Activated gamma-delta T cell treated with anti-CD3 and anti-CD28 coated beads, Interleukin-2, amount 50 U/mL, for 16 hours (primary cell): Measurements from ENCODE around the gene LHX6.

Source experiments
- DNase-seq: peaks from one replicate; pipeline ENCODE4 v3.0.0-alpha.2; 2020; ENCODE audit warnings: low read depth

LHX6 gene

DNA sequence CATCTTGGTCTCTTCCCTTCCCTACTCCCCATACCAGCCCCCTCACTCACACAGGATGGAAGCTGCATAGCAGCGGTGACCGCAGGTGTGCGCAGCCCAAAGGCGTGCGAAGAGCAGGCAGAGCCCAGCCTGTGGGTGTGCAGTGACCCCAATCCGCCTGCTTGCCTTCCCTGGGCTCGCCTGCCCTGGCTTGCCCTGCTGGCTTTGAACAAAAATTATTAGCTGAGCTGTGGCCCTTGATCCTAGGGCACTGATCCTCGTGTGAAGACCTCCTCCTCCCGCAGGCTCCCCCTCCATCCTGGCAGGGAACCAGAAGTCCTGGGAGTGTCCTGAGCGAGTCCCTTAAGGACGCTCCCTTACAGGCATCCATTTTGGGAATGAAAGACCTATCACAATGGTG is 37.2 kb downstream of the LHX6 start:
- DNase-seq: no peak

DNA sequence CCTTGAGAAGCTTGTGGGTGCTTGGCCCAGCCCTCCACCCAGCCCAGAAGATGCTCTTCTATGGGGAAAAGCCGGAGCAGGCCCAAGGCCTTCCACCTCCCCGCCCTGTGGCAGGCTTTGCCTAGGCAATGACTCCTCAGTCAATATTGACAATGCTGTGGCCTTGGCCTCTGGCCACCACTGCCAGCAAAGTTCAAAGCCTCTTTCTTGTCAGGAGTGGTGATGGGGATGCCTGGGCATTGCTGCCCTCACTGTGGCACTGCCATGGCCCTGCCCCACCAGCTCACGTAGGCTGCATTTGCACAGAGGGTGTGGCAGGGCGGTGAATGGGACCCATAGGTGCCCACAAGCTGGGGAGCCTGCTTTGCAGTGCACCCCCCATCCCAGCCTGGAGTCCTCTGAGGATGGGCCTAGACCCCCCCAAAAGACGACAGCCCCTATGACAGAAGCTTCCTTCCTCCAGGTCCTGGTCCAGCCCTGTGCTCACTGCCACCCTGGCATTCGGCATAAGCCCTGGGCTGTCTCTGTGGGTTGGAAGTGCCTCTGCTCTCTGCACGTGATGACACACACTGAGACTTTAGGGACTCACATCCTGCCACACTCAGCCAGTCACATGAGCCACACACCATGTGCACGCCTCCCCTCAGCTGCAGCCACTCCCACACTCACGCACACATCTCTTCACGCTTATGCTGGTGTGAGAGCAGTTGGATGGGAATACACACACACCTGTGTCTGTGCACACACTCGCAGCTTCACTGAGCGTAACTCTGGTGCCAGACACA is 38.0 kb downstream of the LHX6 start:
- DNase-seq: no peak

DNA sequence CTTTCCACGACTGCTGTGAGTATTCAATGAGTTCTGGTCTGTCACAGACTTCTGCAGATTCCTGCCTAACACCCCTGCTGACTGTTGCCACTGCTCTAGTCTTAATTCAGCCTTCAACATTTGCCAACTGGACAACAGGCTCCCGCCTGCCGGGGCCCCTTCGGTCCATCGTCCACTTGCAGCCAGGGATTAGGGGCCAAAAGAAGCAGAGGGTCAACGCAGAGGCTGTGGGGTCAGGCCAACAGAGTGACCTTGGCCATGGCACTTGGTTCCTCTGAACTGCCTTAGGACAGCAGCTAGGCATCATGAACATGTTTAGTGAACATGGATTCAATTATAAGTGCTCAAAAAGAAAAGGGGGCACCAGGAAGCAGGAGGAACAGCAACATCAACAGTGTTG is 40.4 kb downstream of the LHX6 start:
- DNase-seq: no peak

DNA sequence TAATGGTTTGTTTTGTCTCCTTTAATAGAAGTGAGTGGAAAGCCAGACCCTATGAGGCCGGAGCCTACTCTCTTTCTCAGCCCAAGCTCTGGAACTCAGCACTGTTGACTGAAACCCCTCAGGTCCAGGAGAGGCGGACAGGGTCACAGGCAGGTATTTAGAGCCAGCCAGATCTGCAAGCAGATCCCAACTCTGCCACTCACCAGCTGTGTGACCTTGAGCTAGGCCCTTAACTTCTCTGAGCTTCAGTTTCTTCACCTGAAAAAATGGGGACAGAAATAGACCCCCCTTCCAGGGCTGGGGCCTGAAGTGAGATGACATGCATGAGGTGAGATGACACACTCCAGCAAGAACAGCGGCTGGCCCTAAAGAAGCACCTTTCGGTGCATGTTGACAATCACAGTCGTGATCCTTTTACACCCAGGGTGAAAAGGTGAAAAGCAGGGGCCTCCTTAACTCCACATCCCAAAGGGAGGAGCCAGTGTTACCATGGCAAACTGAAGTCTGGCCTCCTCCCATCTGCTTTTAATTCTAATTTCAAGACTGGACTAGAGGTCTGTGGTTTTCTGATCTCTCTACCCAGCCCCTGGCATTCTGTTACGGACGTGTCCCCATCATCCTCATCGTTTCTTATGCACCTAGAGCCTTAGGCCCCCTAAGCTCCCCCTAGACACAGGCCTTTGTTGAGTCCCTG is 41.8 kb downstream of the LHX6 start:
- DNase-seq: no peak

DNA sequence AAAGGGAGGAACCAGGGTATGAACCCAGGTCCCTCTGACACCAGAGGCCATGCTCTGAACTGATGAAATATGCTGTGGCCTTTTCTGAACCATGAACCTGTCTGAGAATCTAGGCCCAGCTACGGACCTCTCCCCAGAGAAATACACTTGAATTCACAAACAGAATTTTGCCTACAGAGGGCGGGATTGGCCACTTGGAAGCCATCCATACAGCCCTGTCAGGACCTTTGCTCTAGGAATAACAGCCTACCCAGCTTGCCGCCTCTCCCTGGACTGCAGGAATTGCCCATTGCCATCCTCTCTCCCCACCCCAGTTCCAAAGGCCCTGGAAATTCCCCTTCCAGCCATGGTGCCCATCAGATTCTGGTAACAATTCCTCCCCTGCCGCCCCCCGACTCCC is 42.5 kb downstream of the LHX6 start:
- no peak for DNase-seq

DNA sequence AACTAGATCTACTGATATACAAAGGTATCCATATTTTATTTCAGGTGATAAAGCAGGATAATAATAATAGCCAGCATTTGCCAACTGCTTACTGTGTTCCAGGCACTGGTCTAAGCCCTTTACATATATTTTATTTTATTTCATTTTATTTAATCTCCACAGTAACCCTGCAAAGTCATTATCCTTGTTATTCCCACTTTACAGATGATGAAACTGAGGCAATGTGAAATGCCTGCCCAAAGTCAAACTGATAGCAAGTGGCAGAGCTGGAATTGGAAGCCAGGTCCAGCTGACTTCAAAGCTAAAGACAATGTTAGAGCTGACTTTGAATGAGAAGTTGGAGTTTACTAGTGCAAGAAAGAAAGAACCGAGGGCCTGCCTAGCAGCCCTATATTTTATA is 44.2 kb downstream of the LHX6 start:
- no peak for DNase-seq

DNA sequence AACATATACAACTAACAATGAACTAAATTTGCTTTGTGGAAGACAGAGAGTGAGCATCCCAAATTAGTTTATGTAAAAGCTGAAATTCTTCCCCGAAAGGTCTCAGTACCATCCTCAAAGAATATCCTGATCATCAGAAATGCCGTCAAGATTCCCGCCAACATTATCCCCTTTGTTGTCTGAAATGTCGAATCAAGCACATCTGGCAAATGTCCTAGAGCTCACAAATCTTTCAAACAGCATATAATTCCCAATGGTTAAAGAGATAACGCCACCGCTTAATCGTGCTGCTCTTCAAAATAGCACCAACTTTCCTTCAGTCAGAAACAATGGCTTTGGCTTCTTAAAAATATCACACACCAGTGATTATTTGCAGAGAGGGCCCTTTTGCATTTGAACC is 45.3 kb downstream of the LHX6 start:
- DNase-seq: no peak

DNA sequence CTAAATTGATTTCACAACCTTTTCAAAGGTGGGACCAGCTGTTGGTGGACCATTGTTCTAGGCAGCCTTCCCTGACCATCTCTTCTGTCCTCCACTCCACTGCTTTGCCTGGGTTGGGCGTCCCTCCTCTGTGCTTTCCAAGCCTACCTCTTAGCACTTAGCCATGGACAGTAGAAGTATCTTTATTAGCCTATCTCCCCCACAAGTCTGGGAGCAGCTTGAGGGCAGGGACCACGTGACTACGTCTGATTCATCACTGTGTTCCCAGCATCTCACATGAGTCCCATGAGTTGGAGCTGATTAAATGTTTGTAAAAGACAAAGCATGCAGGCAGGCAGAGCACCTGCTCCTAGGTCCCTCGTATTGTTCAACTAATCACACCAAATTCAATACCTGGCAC is 48.1 kb downstream of the LHX6 start:
- DNase-seq: no peak

DNA sequence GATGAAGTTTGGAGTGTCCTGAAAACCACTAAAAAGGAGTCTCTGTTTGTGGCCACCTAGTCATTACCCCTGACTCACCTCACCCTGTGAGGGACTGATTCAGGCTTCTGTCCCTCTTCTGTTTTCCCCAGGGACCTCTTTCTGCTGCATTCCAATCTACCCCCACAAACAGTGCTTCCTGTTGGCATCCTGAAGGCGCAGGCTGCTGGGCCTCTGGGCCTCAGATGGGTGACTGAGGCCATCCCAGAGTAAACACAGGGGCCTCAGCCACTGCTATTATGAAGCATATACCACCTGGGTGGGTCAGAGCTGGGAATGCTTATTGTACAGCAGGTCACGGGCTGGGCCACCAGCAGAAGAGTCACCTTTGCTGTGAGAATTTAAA is 49.1 kb downstream of the LHX6 start:
- no peak for DNase-seq

DNA sequence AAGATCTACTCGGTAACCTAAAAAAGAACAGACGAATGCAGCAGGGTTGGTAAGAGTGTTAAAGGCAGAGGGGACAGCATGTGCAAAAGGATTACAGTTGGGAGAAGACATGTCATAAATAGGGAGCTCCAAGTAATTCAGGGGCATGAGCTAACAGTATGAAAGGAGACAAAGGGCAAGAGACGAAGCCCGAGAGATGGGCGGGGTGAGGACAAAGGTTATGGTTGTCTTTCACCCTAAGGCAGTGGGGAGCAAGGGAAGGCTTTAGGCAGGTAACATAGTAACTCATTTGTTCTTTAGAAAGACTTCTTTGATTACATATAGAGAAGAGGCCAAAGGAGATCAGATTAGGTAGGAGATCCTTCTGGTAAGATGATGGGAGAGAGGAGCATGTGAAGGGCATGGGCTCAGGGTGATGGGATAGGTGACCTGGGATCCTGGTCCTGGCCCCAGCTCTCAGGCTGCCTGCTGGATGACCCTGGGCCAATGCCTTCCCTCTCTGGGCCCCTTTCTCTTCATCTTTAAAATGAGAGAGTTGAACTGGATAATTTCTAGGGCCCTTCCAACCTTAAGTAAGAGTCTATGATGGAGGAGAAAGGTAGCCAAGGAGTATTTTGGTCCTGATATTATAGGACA is 49.6 kb downstream of the LHX6 start:
- DNase-seq: no peak

DNA sequence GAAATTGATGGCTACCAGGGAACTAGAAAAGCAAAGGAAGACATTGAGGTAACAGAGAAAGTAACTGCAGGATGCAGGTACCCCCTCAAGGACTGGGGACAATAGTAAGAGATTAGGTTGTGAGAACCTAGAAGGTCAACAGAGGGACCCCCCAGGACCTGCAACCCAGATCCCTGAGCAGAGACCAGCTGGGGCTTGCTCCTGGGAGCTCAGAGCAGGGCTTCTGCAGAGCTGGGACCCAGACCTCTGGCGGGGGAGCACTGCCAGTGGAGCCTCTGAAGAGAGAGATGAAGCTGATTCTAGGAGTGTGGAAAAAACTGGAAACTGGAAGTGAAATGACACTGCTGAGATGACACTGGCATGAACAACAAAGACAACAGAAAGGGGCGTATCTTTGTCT is 51.8 kb downstream of the LHX6 start:
- no peak for DNase-seq

DNA sequence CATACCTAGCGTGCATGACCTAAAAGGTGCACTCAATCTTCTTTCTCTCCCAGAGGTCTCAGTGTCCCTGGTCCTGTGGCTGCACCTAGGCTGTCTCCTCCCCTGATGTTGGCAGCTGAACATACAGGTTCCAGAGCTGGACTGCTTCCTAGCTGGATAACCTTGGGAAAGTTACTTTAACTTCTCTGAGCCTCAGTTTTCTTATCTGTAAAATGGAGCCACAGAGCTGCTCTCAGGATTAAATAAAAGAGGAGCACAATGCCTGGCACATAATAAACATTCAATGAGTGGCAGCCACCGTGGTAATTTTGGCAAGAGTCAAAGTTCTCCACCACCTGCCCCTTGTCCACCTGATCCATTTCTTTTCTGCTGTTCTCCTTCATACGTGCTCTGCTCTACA is 55.1 kb downstream of the LHX6 start:
- DNase-seq: no peak

DNA sequence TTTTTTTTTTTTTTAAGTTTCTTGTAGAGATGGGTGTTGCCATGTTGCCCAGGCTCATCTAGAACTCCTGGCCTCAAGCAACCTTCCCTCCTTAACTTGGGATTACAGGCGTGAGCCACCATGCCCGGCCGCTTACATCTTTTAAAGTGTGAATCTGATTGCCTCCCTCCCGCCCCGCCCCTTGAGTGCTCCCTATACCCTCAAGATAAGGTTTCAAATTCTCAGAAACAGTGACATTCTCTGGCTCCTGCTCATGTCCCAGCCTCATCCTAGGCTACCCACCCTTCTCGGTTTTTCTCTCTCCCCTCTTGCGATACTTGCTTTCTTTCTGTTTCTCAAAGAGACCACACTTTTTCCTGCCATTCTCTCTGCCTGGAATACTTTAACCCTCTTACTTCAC is 56.6 kb downstream of the LHX6 start:
- no peak for DNase-seq

DNA sequence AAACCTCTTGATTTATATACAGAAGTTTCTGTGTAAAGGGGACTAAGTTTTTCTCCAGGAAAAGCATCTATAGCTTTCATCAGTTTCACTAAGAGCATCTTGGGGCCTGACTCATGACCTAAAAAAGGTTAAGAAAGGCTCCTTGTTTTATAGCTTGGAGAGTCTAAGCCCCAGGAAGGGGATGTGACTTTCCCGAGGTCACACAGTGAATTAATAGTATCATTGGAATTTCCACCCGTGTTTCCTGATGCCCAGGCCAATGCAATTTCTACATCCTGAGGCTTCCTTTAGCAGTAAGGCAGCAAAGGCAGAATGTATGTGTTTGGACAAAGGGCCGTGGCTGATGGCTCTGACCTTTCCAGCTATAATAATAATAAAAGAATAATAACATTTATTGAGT is 60.4 kb downstream of the LHX6 start:
- no peak for DNase-seq

DNA sequence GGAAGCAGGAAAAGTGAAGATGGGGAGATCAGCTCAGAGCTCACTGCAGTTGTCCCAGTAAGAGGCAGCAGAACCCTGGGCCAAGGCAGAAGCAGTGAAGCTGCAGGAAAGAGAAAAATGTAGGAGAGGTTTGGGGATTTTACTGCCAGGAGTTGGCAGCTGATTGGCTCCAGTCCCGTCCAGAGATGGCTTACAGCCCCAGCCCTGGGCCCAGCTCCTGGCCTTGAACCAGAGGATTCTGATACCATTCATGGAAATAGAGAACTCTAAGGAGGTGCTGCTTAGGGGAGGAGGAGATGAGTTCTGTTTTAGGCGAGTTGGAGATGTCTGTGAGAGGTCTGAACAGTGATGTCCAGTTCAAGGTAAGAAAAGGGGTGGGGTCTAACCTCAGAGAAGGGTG is 64.5 kb downstream of the LHX6 start:
- DNase-seq: no peak

DNA sequence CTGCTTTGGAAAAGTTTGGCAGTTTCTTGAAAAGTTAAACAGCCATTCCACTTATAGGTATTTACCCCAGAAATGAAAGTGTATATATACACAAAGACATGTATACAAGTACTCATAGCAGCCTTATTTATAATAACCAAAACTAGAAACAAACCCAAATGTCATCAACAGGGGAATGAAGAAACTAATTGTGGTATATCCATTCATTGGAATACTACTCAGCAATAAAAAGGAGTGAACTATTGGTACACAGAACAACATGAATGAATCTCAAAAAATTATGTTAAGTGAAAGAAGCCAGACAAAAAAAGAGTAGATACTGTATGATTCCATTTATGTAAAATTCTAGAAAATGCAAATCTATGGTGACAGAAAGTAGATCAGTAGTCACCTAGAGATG is 66.3 kb downstream of the LHX6 start:
- DNase-seq: no peak

DNA sequence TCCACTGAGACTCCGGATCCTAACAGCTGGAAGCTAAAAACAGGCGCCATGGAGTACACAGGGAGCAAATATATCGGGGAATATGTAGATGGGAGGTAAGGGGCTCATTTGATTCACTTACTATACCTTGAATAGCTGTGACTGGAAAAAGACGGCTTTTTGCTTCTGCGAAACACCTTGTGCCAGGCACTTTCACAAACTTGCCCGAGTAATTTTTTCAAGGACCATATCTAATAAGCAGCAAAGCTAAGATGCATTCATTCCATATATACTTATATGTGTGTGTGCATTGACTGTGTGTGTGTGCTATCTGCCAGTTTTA is 68.9 kb downstream of the LHX6 start:
- DNase-seq: no peak

DNA sequence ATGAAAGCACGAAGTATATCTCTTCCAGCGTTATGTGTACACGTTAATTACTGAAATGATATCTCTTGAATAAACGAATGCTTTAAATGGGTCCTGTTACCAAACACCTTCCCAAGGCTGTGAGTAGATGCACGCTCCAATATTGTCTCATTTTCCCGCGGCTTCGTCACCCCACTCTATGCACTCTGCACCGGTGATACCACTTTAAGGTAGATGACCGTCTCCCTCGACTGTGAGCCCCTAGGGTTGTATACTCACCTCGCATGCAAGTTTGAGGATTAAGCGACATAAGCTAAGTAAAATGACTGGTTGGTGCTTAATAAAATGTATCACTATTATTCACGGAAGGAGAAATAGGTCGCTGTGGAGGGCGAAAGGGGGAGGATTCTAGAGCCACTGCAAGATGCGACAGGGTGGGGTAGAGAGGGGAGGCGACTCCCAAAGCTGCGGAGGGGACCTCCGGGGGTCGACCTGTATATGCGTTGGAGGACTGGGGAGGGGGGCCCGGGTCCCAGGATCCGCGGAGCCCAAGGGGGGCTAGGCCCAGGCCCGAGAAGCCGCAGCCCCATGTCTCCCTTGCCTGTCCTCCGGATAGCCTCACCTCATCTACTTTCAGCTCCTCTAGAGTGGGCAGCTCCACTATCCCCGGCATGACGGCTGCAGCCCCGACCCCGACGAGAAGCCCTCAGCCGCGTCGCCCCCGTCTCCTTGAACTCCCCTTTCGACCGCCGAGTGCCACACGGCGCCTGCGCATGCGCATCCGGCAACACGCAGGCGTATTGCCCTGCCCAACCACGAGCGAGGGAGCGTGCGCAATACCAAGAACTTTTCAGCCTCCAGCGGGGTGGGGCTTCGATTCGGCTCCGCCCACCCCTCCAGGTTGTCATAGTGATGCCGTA is 69.5 kb downstream of the LHX6 start, which contains the start of the genes MORN5 and NDUFA8:
MORN5 (plus strand) TSS at position 883 of the 899 bp plus-strand sequence. CDS start 65 bp downstream, outside the sequence.
NDUFA8 (minus strand) TSS at position 754 of the 899 bp plus-strand sequence; CDS start at position 652, 102 bp downstream.
- peak; percentile 91 for DNase-seq

DNA sequence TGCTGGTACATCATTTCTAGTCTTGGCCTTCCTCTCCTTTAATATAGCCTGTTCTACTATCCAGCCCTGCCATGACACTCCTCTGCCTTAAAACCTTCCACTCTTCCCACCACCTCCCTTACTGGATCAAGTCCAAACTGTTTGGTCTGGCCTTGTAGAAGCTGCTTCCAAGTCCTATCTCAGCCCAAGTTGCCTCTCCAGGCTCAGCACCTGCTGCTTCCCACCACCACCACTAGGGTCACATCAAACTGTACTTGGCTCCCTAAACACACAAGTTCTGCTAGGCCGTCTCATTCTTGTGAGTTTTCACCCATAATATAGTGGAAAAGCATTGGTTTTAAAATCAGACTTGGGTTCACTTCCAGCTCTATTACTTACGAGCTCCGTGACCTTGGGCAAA is 70.6 kb downstream of the LHX6 start:
- DNase-seq: peak; percentile 2

DNA sequence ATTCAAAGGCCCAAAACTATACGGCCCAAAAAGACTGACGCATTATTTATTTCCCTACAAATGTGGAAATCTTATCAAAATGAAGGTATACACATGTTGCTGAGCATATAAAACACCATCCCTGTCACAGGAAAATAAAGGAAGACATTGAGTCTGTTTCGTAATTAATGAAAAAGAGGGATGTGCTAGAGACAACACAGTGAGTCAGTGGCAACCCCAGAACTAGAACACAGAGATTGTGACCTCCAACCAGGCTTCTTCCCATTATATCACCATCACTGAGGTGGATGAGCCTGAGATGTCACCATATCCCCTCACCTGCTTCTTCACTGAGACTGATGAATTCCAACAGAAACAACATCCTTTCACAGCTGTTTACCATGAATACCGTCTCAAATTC is 73.0 kb downstream of the LHX6 start:
- no peak for DNase-seq
